Stimulated activated CD8-positive, alpha-beta memory T cell treated with anti-CD3 and anti-CD28 coated beads, Interleukin-12 subunit alpha, Interleukin-12 subunit beta, amount 100 ng/mL, for 24 hours (primary cell): Measurements from ENCODE around the gene KRTAP20-1.

Experiments
- DNase-seq: peaks from one replicate; pipeline ENCODE4 v3.0.0-alpha.2; 2020; ENCODE audit errors: extremely low read depth

The KRTAP20-1 gene

GRCh38 chr21:30616125-30616524 is at the start of gene KRTAP20-1:
Gene KRTAP20-1, plus strand, starts transcription at chr21:30616425. Its CDS starts 30 bp downstream, at chr21:30616455.
- no peak for DNase-seq

GRCh38 chr21:30567617-30568016 is 48.6 kb upstream of the KRTAP20-1 start:
- DNase-seq: no peak

GRCh38 chr21:30577766-30578165 is 38.5 kb upstream of the KRTAP20-1 start:
- DNase-seq: no peak

GRCh38 chr21:30579346-30579745 is 36.9 kb upstream of the KRTAP20-1 start:
- no peak for DNase-seq

GRCh38 chr21:30580132-30580531 is 36.1 kb upstream of the KRTAP20-1 start:
- DNase-seq: no peak

- DNase-seq: no peak
These were observed 33.4 kb upstream of the KRTAP20-1 start for GRCh38 chr21:30582870-30583269.

- DNase-seq: no peak
These were observed 25.9 kb upstream of the KRTAP20-1 start, which contains the start of gene KRTAP22-2 for GRCh38 chr21:30590297-30590696. Gene KRTAP22-2, minus strand, starts transcription at chr21:30590397.

- no peak for DNase-seq
These were observed 24.1 kb upstream of the KRTAP20-1 start, which contains the start of gene KRTAP6-3 for GRCh38 chr21:30592140-30592539. Gene KRTAP6-3, plus strand, starts transcription at chr21:30592440. Its CDS starts 6 bp downstream, at chr21:30592446.

- DNase-seq: no peak
These were observed 17.4 kb upstream of the KRTAP20-1 start, which contains the start of gene KRTAP6-2 for GRCh38 chr21:30598802-30599201. Gene KRTAP6-2, minus strand, starts transcription at chr21:30598902. Its CDS starts 28 bp downstream, at chr21:30598874.

GRCh38 chr21:30600787-30601186 is 15.4 kb upstream of the KRTAP20-1 start, which contains the start of gene KRTAP22-1:
Gene KRTAP22-1, plus strand, starts transcription at chr21:30601087.
- no peak for DNase-seq

- DNase-seq: no peak
These were observed 10.3 kb upstream of the KRTAP20-1 start for GRCh38 chr21:30605968-30606367.

GRCh38 chr21:30612132-30612531 is 4.1 kb upstream of the KRTAP20-1 start:
- DNase-seq: no peak

- no peak for DNase-seq
These were observed 2.4 kb upstream of the KRTAP20-1 start, which contains the start of gene KRTAP6-1 for GRCh38 chr21:30613836-30614235. Gene KRTAP6-1, minus strand, starts transcription at chr21:30613930. Its CDS starts 26 bp downstream, at chr21:30613904.

- no peak for DNase-seq
These were observed 1.0 kb upstream of the KRTAP20-1 start for GRCh38 chr21:30615199-30615598.

- DNase-seq: no peak
These were observed 3.9 kb downstream of the KRTAP20-1 start for GRCh38 chr21:30620080-30620479.

- DNase-seq: no peak
These were observed 4.3 kb downstream of the KRTAP20-1 start, which contains the start of gene KRTAP20-4 for GRCh38 chr21:30620522-30620921. Gene KRTAP20-4, plus strand, starts transcription at chr21:30620627.

GRCh38 chr21:30623362-30623761 is 7.1 kb downstream of the KRTAP20-1 start:
- DNase-seq: no peak

GRCh38 chr21:30625449-30626165 is 9.4 kb downstream of the KRTAP20-1 start:
- no peak for DNase-seq

- no peak for DNase-seq
These were observed 11.9 kb downstream of the KRTAP20-1 start for GRCh38 chr21:30628109-30628508.

- DNase-seq: no peak
These were observed 13.0 kb downstream of the KRTAP20-1 start for GRCh38 chr21:30629200-30629599.

- no peak for DNase-seq
These were observed 18.7 kb downstream of the KRTAP20-1 start, which contains the start of gene KRTAP20-2 for GRCh38 chr21:30634906-30635305. Gene KRTAP20-2, plus strand, starts transcription at chr21:30635206. Its CDS starts 58 bp downstream, at chr21:30635264.

GRCh38 chr21:30638686-30639085 is 22.5 kb downstream of the KRTAP20-1 start:
- no peak for DNase-seq

- DNase-seq: no peak
These were observed 26.3 kb downstream of the KRTAP20-1 start, which contains the start of gene KRTAP20-3 for GRCh38 chr21:30642564-30642963. Gene KRTAP20-3, plus strand, starts transcription at chr21:30642864.
